HepG2 (cell line): ENCODE results near the gene LUZP2. TPM values are rescaled to one million over a fixed set of nuclear protein-coding genes. Genes with fewer than 3 reads are reported as not detected.

ENCODE experiments used
- ATAC-seq: fragments of 200-7000 bp; cut with Tn5 transposase; 3 replicates; pipeline ENCODE4 v1.9.1; 2020; ENCODE audit warnings: mild to moderate bottlenecking, moderate library complexity
- BruUV-seq: library from RNA; stranded (reverse); fragments of 400-500 nt; replicated peaks from 2 replicates; lab custom pipeline; 2021; lab: Mats Ljungman, UMichigan
- CTCF ChIA-PET: fragments of 300-600 bp; formaldehyde crosslinking; extraction: SDS; loops from one replicate; lab custom pipeline; 2021; ENCODE audit warnings: low total read pairs, inconsistent platforms, low intra/inter-chr PET ratio; lab: Yijun Ruan, JAX
- POLR2A ChIA-PET: fragments of 350-600 bp; sonication (Branson Sonifier 250); formaldehyde crosslinking; loops from one replicate; lab custom pipeline; 2020; ENCODE audit warnings: antibody characterized with exemption, inconsistent platforms; lab: Yijun Ruan, JAX
- DNase-seq: peaks from one replicate; pipeline ENCODE4 v3.0.0-alpha.2; 2015; ENCODE audit warnings: low spot score
- FAIRE-seq: peaks from 3 replicates; lab custom pipeline; 2011; peaks lifted over from hg19 to GRCh38; lab: Jason Lieb, UNC
- H2AFZ ChIP-seq: one replicate; pipeline ENCODE4 v1.6.1; 2011; ENCODE audit warnings: low read length, inconsistent platforms
- H3K27ac ChIP-seq: fragments of 300-600 bp; 3 replicates; pipeline ENCODE4 v1.8.0; 2011; ENCODE audit warnings: mixed run types, mild to moderate bottlenecking, mixed read lengths, low read length, inconsistent platforms; ENCODE audit not compliant: insufficient read depth; ENCODE audit errors: extremely low read length
- H3K27me3 ChIP-seq, 2 experiments: fragments of 200-600 bp in 1 of 2; 2 replicates in 1 of 2; 3 replicates in 1 of 2; pipeline versions ENCODE4 v1.6.0 to v1.8.0; 2011; ENCODE audit warnings: low read length in 2 of 2, mild to moderate bottlenecking in 2 of 2, moderate library complexity in 2 of 2, inconsistent platforms in 1 of 2; ENCODE audit not compliant: insufficient read depth in 2 of 2, control insufficient read depth in 1 of 2
- H3K36me3 ChIP-seq, 2 experiments: fragments of 200-600 bp in 1 of 2; replicated peaks in 1 of 2; 2 replicates in 1 of 2; 3 replicates in 1 of 2; pipeline versions ENCODE4 v1.5.1 to v1.8.0; 2011; ENCODE audit warnings: low read length in 2 of 2, inconsistent platforms in 1 of 2; ENCODE audit not compliant: insufficient read depth in 2 of 2, control insufficient read depth in 1 of 2
- H3K4me1 ChIP-seq: 2 replicates; pipeline ENCODE4 v1.5.1; 2012; ENCODE audit warnings: low read length, inconsistent platforms; ENCODE audit not compliant: insufficient read depth
- H3K4me2 ChIP-seq: 2 replicates; pipeline ENCODE4 v1.6.0; 2011; ENCODE audit warnings: low read depth, low read length, inconsistent platforms
- H3K4me3 ChIP-seq, 3 experiments: fragments of 200-600 bp in 1 of 3; sonication (generic), shearing (Covaris generic) in 1 of 3; replicated peaks in 1 of 3; 2 replicates each; pipeline ENCODE4 v1.5.1; 2011 to 2016; ENCODE audit warnings: low read length in 3 of 3, inconsistent platforms in 2 of 3, low read depth in 2 of 3, mild to moderate bottlenecking in 2 of 3, control low read depth in 1 of 3, mixed read lengths in 1 of 3; ENCODE audit not compliant: insufficient read depth in 1 of 3
- H3K79me2 ChIP-seq: one replicate; pipeline ENCODE4 v1.6.1; 2011; ENCODE audit warnings: low read length, inconsistent platforms; ENCODE audit not compliant: insufficient read depth
- H3K9ac ChIP-seq: 2 replicates; pipeline ENCODE4 v1.6.0; 2011; ENCODE audit warnings: mild to moderate bottlenecking, low read depth, low read length, inconsistent platforms; ENCODE audit not compliant: insufficient read depth
- H3K9me3 ChIP-seq: 2 replicates; pipeline ENCODE4 v1.5.1; 2012; ENCODE audit warnings: mild to moderate bottlenecking, low read length
- H4K20me1 ChIP-seq: 2 replicates; pipeline ENCODE4 v1.6.0; 2011; ENCODE audit warnings: inconsistent platforms, mild to moderate bottlenecking, low read length, moderate library complexity; ENCODE audit not compliant: insufficient read depth
- NONO ChIP-seq, 2 experiments: fragments of 450-650 bp in 1 of 2; sonication (generic) in 1 of 2; formaldehyde crosslinking in 1 of 2; IDR thresholded peaks in 1 of 2; conservative IDR thresholded peaks in 1 of 2; 2 replicates each; pipeline versions ENCODE4 v1.6.1 to v1.8.0; 2017 to 2022; ENCODE audit warnings: mild to moderate bottlenecking in 1 of 2, missing genetic modification reagents in 1 of 2, moderate library complexity in 1 of 2
- PLRG1 ChIP-seq: fragments of 450-650 bp; conservative IDR thresholded peaks from 2 replicates; pipeline ENCODE4 v1.6.1; 2016
- SRSF4 ChIP-seq: fragments of 200-400 bp; formaldehyde crosslinking; IDR thresholded peaks from one replicate; pipeline ENCODE4 v1.6.1; 2018; ENCODE audit warnings: mild to moderate bottlenecking, low read depth, low read length, moderate library complexity; ENCODE audit not compliant: poor library complexity, severe bottlenecking
- THAP9 ChIP-seq: sonication (generic); formaldehyde crosslinking; IDR thresholded peaks from 2 replicates; pipeline ENCODE4; 2020; ENCODE audit warnings: missing genetic modification reagents, mild to moderate bottlenecking, borderline replicate concordance
- ZBTB44 ChIP-seq: sonication (generic); formaldehyde crosslinking; IDR thresholded peaks from 2 replicates; pipeline ENCODE4 v1.4.0; 2020; ENCODE audit warnings: missing genetic modification reagents
- ZNF12 ChIP-seq: sonication (generic); formaldehyde crosslinking; IDR thresholded peaks from 2 replicates; pipeline ENCODE4 v1.5.0; 2020; ENCODE audit warnings: missing genetic modification reagents
- ZNF136 ChIP-seq: sonication (generic); formaldehyde crosslinking; IDR thresholded peaks from 2 replicates; pipeline ENCODE4 v1.8.1; 2022; ENCODE audit warnings: low read depth, mild to moderate bottlenecking, moderate library complexity, missing genetic modification reagents
- ZNF558 ChIP-seq: sonication (generic); formaldehyde crosslinking; IDR thresholded peaks from 2 replicates; pipeline ENCODE4 v1.9.0; 2022; ENCODE audit warnings: mild to moderate bottlenecking, missing genetic modification reagents, borderline replicate concordance
- ZNF589 ChIP-seq: sonication (generic); formaldehyde crosslinking; conservative IDR thresholded peaks from 2 replicates; pipeline ENCODE4 v1.8.0; 2022; ENCODE audit warnings: mild to moderate bottlenecking, moderate library complexity, missing genetic modification reagents
- ZSCAN22 ChIP-seq: sonication (generic); formaldehyde crosslinking; IDR thresholded peaks from 2 replicates; pipeline ENCODE4 v1.4.0; 2020; ENCODE audit warnings: mild to moderate bottlenecking, missing genetic modification reagents
- WGBS: methylation state at CpG from one replicate; pipeline ENCODE4 v1.1.6; 2017; ENCODE audit warnings: low lambda C conversion rate; 5-methylcytosine and 5-hydroxymethylcytosine counted together
- in situ Hi-C: cut with HindIII; loops from 2 replicates; pipeline ENCODE4 v1.10.0; 2017; ENCODE audit warnings: low pct_unique_long_range_greater_than_20kb; ENCODE audit not compliant: extremely low pct_ligation_motif_present
- intact Hi-C: fragments of 100-400 bp; cut with micrococcal nuclease; formaldehyde crosslinking; loops from one replicate; pipeline ENCODE4 v1.10.0; 2022; ENCODE audit not compliant: unreplicated experiment
- polyA plus RNA-seq, 8 experiments: library from polyadenylated mRNA; depleted of rRNA in 3 of 8; stranded (reverse) in 7 of 8; unstranded in 1 of 8; fragments of >200 nt; fragmentation: Illumina TruSeq in 4 of 8; extraction: Trizol in 4 of 8; gene quantifications; 2 replicates each; pipeline versions ENCODE4 v1.2.1 to v1.2.3, GENCODE V29; 2011 to 2016; ENCODE audit warnings: low read depth in 4 of 8, missing spikeins in 1 of 8, mixed read lengths in 1 of 8; ENCODE audit not compliant: insufficient read depth in 1 of 8
- total RNA-seq, 5 experiments: library from RNA; depleted of rRNA; stranded (reverse); fragments of >200 nt; fragmentation: Illumina TruSeq; extraction: Trizol; gene quantifications; 2 replicates each; pipeline ENCODE4 v1.2.3, GENCODE V29; 2016; ENCODE audit warnings: low read depth in 1 of 5

Gene LUZP2
- total and polyA plus RNA-seq, 2 of the 13 experiments (the other 11 are each of a cell fraction or from before 2014, with no cell fraction given), result not detected

- no peak overlapping the region for H3K4me3 ChIP-seq
- BruUV-seq, result no TSS peak
- H3K9me3 ChIP-seq, result no peaks in the 10 kb centered on the region
- DNase-seq (no peak), FAIRE-seq (no peak), ATAC-seq (no peak)
- H3K79me2 ChIP-seq, result no peaks in the 10 kb centered on the region
- H4K20me1 ChIP-seq, result no peaks in the 10 kb centered on the region
- no peaks in the 10 kb centered on the region for H3K36me3 ChIP-seq
- 0% methylated on average over 2 of the region's 2 CpGs for WGBS
- H2AFZ ChIP-seq, result no peak overlapping the region
- H3K4me2 ChIP-seq, result no peak overlapping the region
- no peaks in the 10 kb centered on the region for H3K27me3 ChIP-seq
- H3K9ac ChIP-seq, result no peak overlapping the region
- TF ChIP-seq ZSCAN22 (CRISPR knock-in tag), result no peak
- no peak for TF ChIP-seq NONO (IDR thresholded peaks at IDR 0.05)
- TF ChIP-seq NONO (CRISPR knock-in tag; conservative IDR thresholded peaks at IDR 0.05), result no peak
- no peak for TF ChIP-seq ZNF12 (CRISPR knock-in tag)
- no peak for TF ChIP-seq ZNF558
- no peak for TF ChIP-seq ZNF589
- TF ChIP-seq ZBTB44 (CRISPR knock-in tag), result no peak
- no peak for TF ChIP-seq THAP9 (CRISPR knock-in tag)
- TF ChIP-seq PLRG1, result no peak
- no peak for TF ChIP-seq SRSF4
- TF ChIP-seq ZNF136 (CRISPR knock-in tag), result no peak
- intact Hi-C loops (no loop called here), in situ Hi-C loops (no loop called here)
- no peaks in the 10 kb centered on the region for H3K4me1 ChIP-seq
- no peak overlapping the region for H3K27ac ChIP-seq
- ChIA-PET POLR2A (no interaction called here), CTCF (no interaction called here)
Measured at GRCh38 chr11:24598641-24599040, 101.8 kb downstream of the LUZP2 start.
